BE2C (cell line): ENCODE measurements around the gene SCRT2. TPM values are rescaled to one million over a fixed set of nuclear protein-coding genes. Genes with fewer than 3 reads are reported as not detected.
"Not testable (repeated sequence)": the region's sequence is repeated elsewhere in the genome, so short reads cannot be mapped to it uniquely, and the experiment has no call there.

Source experiments
- DNase-seq: peaks from one replicate; pipeline ENCODE4 v3.0.0-alpha.2; 2020
- H3K27me3 ChIP-seq: fragments of 250-450 bp; sonication (Bioruptor Pico); 2 replicates; pipeline ENCODE4 v1.5.1; 2020; ENCODE audit warnings: mild to moderate bottlenecking
- H3K36me3 ChIP-seq: fragments of 250-450 bp; sonication (Bioruptor Pico); 2 replicates; pipeline ENCODE4 v1.5.1; 2020; ENCODE audit warnings: mild to moderate bottlenecking
- H3K4me1 ChIP-seq: fragments of 250-450 bp; sonication (Bioruptor Pico); 2 replicates; pipeline ENCODE4 v1.5.1; 2020
- H3K4me3 ChIP-seq: 2 replicates; pipeline ENCODE4 v1.5.1; 2011; ENCODE audit warnings: low read depth, low read length
- H3K9me3 ChIP-seq: fragments of 250-450 bp; sonication (Bioruptor Pico); 2 replicates; pipeline ENCODE4 v1.5.1; 2020
- CTCF ChIP-seq: IDR thresholded peaks from 2 replicates; pipeline ENCODE4 v1.5.1; 2012; ENCODE audit warnings: mild to moderate bottlenecking, low read depth, low read length
- polyA plus RNA-seq: library from polyadenylated mRNA; unstranded; fragments of >200 nt; gene quantifications from one replicate; pipeline ENCODE4 v1.2.1, GENCODE V29; 2012; ENCODE audit warnings: low read depth, missing spikeins; ENCODE audit not compliant: insufficient read length, insufficient read depth

Gene SCRT2
- 11.2 TPM for polyA plus RNA-seq

- Histone ChIP-seq H3K4me1 (no peaks in the 10 kb centered on the region), H3K36me3 (no peaks in the 10 kb centered on the region), H3K4me3 (peak within 1 kb of the TSS; percentile 72), H3K9me3 (no peaks in the 10 kb centered on the region), H3K27me3 (no peaks in the 10 kb centered on the region)
- no peak for TF ChIP-seq CTCF
- DNase-seq, result peak; percentile 26
These were observed at the start of gene SCRT2 for GRCh38 chr20:675453-676314. Gene SCRT2, minus strand, starts transcription at chr20:675802. Its CDS starts 201 bp downstream, at chr20:675601.

DNA sequence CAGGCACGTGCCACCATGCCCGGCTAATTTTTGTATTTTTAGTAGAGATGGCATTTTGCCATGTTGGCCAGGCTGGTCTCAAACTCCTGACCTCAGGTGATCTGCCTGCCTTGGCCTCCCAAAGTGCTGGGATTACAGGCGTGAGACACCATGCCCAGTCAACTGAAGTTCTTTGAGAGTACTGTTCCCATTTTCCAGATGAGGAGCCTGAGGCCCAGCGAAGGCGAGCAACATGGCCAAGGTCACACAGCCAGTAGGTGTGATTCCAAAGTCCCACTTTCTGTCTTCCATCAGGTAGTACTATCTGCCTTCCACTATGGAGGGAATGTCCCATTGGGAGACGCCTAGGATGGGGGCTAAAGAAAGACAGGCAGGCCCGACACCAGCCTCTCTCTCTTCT lies 49.2 kb upstream of the SCRT2 start:
- H3K4me1 ChIP-seq, DNase-seq, H3K9me3 ChIP-seq, H3K36me3 ChIP-seq, H3K27me3 ChIP-seq, H3K4me3 ChIP-seq: not testable (repeated sequence)

DNA sequence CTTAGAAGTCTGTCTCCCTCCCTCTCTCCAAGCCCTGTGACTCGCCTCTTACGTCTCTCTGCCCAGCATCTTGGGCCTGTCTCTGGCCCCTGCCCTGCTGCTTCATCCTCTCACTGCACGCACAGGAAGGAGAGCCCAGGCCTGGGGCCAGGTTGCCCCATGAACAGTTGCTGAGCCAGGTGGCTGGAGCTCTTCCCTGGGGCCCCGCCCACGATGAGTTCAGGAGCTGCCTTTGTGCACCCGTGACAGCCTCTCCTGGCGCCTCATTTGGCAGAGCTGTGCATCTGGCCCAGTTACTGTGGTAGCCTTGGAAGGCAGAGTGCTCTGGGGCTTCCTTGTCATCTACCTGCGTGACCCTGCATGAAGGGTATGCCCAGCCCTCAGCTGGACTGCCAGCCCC lies 48.2 kb upstream of the SCRT2 start:
- H3K4me1 ChIP-seq, result no peaks in the 10 kb centered on the region
- H3K27me3 ChIP-seq, result no peaks in the 10 kb centered on the region
- no peaks in the 10 kb centered on the region for H3K9me3 ChIP-seq
- no peak for TF ChIP-seq CTCF
- no peak overlapping the region for H3K4me3 ChIP-seq
- DNase-seq, result no peak
- no peaks in the 10 kb centered on the region for H3K36me3 ChIP-seq

DNA sequence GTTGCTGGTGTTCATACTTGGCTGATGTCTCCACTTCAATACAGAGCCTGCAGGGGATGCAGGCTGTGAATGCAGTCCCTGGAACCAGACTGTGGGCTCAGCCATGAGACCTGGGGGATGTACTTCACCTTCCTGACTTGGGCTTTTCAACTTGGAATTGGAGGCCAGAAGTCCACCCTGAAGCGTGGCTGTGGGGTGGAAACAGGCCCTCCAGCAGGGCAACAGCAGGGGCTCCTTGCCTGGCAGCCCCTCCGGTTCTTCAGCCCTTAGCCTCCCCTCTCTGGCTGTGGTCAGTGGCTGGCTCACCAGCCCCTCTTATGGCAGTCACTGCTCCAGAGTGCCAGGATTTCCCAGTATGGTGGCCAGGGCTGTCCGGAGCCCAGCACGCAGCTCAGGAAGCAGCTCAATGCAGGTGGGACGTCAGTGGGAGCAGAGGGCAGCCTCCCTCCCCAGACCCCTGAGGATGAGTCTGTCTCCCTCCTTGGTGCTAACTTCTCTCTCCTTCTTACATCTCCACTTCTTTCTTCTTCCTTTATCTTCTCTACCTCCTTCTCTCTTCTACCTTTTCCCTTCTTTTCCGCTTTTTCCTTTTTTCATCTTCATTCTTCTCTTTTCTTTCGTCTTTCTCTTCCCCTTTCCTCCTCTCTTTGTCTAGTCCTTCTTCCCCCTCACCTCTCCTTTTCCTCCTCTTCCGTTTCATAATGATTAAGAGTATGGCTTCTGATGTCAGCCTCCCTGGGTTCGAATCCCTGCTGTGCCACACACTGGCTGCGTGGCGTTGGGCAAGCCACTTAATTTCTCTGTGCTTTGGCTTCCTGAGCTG lies 47.4 kb upstream of the SCRT2 start:
- no peak for DNase-seq
- H3K9me3 ChIP-seq, result no peaks in the 10 kb centered on the region
- no peaks in the 10 kb centered on the region for H3K27me3 ChIP-seq
- H3K36me3 ChIP-seq, result no peaks in the 10 kb centered on the region
- H3K4me3 ChIP-seq, result no peak overlapping the region
- no peaks in the 10 kb centered on the region for H3K4me1 ChIP-seq
- TF ChIP-seq CTCF, result no peak

DNA sequence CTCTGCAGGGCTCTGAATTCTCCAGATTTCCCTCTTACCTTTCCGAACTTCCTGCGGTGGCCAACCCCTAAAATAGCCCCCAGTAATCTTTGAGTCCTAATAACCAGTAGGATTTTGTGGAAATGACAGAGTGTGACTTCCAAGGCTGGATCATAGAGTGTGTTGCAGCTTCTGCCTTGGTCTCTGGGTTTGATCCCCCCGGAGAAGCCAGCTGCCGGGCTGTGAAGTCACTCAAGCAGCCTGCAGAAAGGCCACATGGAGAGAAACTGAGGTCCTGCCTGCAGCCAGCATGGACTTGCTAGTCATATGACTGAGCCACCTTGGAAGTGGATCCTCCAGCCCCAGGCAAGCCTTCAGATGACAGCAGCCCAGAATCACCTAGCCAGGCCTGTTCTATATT lies 46.3 kb upstream of the SCRT2 start:
- H3K36me3 ChIP-seq, result no peaks in the 10 kb centered on the region
- H3K4me1 ChIP-seq, result no peaks in the 10 kb centered on the region
- TF ChIP-seq CTCF, result no peak
- no peak overlapping the region for H3K4me3 ChIP-seq
- no peaks in the 10 kb centered on the region for H3K9me3 ChIP-seq
- no peak for DNase-seq
- no peaks in the 10 kb centered on the region for H3K27me3 ChIP-seq

GRCh38 chr20:719816-720215 lies 44.2 kb upstream of the SCRT2 start:
- no peaks in the 10 kb centered on the region for H3K27me3 ChIP-seq
- no peak for DNase-seq
- no peak for TF ChIP-seq CTCF
- no peaks in the 10 kb centered on the region for H3K4me1 ChIP-seq
- no peak overlapping the region for H3K4me3 ChIP-seq
- H3K36me3 ChIP-seq, result no peaks in the 10 kb centered on the region
- no peaks in the 10 kb centered on the region for H3K9me3 ChIP-seq
